ENCODE results near the gene THAP10. TPM values are rescaled to one million over a fixed set of nuclear protein-coding genes. Genes with fewer than 3 reads are reported as not detected.
"Not testable (repeated sequence)": the region's sequence is repeated elsewhere in the genome, so short reads cannot be mapped to it uniquely, and the experiment has no call there.

Gene THAP10
- total RNA-seq, 4 donors from 2014 or later = 1.5 to 4.6 (median 2.7) TPM

DNA sequence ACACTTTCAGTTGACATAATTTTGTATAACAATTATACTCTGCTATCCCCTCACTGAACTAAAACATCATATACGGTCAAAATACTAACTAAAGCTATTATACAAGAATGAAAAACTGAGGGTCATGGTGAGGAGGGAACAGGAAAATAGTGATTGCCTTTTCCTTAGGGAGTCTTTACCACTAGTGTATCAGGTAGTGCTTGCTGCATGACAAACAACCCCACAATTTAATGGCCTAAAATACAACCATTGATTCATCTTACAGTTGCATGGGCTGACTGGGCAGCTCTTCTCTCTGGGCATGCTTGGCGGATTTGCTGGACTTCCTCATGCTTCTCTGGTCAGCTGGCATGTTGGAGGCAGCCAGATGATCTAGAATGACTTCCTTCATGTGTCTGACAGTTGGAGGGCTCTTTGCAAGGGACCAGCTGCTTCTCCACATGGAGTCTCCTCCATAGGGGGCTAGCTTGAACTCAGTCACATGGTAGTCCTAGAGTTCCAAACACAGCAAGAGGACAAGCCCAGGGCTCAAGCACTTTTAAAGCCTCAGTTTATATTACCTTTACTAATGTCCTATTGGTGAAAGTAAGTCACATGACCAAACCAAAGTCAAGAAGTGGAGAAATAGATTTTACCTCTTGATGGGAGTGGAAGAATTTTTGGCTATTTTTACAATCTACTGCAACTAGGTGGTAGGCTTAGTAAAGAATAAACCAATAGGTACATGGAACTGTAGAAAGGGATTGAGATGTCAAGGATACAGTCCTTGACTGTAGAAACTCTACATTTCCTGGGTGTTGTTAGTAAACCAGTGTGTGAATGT, 18.8 kb downstream of the THAP10 start:
- Histone ChIP-seq H3K36me3 (no peaks in the 10 kb centered on the region), H3K9me3 (no peaks in the 10 kb centered on the region), H3K4me3 (no peak overlapping the region), H3K27ac (no peak overlapping the region), H3K4me1 (peaks cover 0 to 21% (median 9%) of the 10 kb centered on the region in 3 donors), H3K27me3 (no peaks in the 10 kb centered on the region)
- TF ChIP-seq POLR2AphosphoS5 (IDR thresholded peaks at IDR 0.05) (no peak), EP300 (IDR thresholded peaks at IDR 0.05) (no peak)
- 84 to 92% methylated on average over 1 to 2 of the region's 2 CpGs for WGBS, 2 donors (ENCODE audit: low coverage in 1 of 2)
- ATAC-seq = no peak

DNA sequence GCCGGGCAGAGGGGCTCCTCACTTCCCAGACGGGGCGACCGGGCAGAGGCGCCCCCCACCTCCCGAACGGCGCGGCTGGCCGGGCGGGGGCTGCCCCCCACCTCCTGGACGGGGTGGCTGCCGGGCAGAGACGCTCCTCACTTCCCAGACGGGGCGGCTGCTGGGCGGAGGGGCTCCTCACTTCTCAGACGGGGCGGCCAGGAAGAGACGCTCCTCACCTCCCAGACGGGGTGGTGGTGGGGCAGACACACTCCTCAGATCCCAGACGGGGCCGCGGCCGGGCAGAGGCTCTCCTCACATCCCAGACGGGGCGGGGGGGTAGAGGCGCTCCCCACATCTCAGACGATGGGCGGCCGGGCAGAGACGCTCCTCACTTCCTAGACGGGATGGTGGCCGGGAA, 20.7 kb downstream of the THAP10 start:
- not testable (repeated sequence) for H3K9me3 ChIP-seq, ATAC-seq, H3K27me3 ChIP-seq, H3K36me3 ChIP-seq, H3K4me3 ChIP-seq, H3K27ac ChIP-seq
- H3K4me1 ChIP-seq = peaks cover 0 to 36% (median 18%) of the 10 kb centered on the region in 3 donors
- no CpG with 5 or more reads among the region's 34 CpGs for WGBS, 2 donors (ENCODE audit: low coverage in 1 of 2)

DNA sequence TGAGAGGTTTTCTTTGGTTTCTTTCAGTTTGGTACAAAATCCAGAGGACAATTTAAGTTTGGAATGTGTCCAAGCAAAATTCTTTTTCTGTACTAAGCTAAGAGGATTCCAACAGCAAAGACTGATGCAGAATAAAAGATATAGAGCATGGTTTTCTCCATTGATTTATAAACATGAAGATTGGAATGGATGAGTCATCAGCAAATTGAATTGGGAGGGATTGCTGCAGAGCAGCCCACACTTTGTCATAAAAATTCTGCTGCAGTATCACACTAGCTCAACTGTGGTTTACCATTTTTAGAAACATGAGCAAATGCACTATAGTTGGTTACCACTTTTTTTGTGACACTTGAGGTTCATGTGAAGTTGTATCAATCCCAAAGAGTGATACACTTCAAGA, 22.2 kb downstream of the THAP10 start:
- no peaks in the 10 kb centered on the region for H3K27me3 ChIP-seq
- H3K9me3 ChIP-seq = no peaks in the 10 kb centered on the region
- H3K36me3 ChIP-seq = no peaks in the 10 kb centered on the region
- ATAC-seq = no peak
- TF ChIP-seq, protein P1, sequence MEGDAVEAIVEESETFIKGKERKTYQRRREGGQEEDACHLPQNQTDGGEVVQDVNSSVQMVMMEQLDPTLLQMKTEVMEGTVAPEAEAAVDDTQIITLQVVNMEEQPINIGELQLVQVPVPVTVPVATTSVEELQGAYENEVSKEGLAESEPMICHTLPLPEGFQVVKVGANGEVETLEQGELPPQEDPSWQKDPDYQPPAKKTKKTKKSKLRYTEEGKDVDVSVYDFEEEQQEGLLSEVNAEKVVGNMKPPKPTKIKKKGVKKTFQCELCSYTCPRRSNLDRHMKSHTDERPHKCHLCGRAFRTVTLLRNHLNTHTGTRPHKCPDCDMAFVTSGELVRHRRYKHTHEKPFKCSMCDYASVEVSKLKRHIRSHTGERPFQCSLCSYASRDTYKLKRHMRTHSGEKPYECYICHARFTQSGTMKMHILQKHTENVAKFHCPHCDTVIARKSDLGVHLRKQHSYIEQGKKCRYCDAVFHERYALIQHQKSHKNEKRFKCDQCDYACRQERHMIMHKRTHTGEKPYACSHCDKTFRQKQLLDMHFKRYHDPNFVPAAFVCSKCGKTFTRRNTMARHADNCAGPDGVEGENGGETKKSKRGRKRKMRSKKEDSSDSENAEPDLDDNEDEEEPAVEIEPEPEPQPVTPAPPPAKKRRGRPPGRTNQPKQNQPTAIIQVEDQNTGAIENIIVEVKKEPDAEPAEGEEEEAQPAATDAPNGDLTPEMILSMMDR (IDR thresholded peaks at IDR 0.05) = no peak
- no peak for TF ChIP-seq POLR2AphosphoS5 (IDR thresholded peaks at IDR 0.05)
- no peak for TF ChIP-seq POLR2A (IDR thresholded peaks at IDR 0.05)
- no peak for TF ChIP-seq EP300 (IDR thresholded peaks at IDR 0.05)
- H3K4me1 ChIP-seq = peaks cover 0 to 36% (median 18%) of the 10 kb centered on the region in 3 donors
- H3K4me3 ChIP-seq = no peak overlapping the region
- peak overlapping the region in 2 of 4 donors; percentile 54 to 66 for H3K27ac ChIP-seq

- H3K36me3 ChIP-seq = no peaks in the 10 kb centered on the region
- TF ChIP-seq, protein P1 (IDR thresholded peaks at IDR 0.05) = no peak
- TF ChIP-seq POLR2A (IDR thresholded peaks at IDR 0.05) (no peak), EP300 (IDR thresholded peaks at IDR 0.05) (no peak), POLR2AphosphoS5 (IDR thresholded peaks at IDR 0.05) (no peak)
- no peak overlapping the region for H3K4me3 ChIP-seq
- H3K9me3 ChIP-seq = no peaks in the 10 kb centered on the region
- no peaks in the 10 kb centered on the region for H3K27me3 ChIP-seq
- 40 to 62% methylated on average over 3 of the region's 3 CpGs for WGBS, 2 donors (ENCODE audit: low coverage in 1 of 2)
- H3K27ac ChIP-seq = peak overlapping the region in 2 of 4 donors; percentile 54 to 66
- peaks cover 0 to 36% (median 18%) of the 10 kb centered on the region in 3 donors for H3K4me1 ChIP-seq
- no peak for ATAC-seq
Observed at GRCh38 chr15:70869346-70869745, 22.9 kb downstream of the THAP10 start.

GRCh38 chr15:70867911-70868467, 24.2 kb downstream of the THAP10 start:
- ATAC-seq = peak; percentile 77
- no peaks in the 10 kb centered on the region for H3K9me3 ChIP-seq
- peaks cover 0 to 36% (median 18%) of the 10 kb centered on the region in 3 donors for H3K4me1 ChIP-seq
- whole genome bisulfite sequencing, 2 donors (ENCODE audit: low coverage in 1 of 2) = 15 to 18% methylated on average over 4 to 6 of the region's 6 CpGs
- TF ChIP-seq POLR2A (IDR thresholded peaks at IDR 0.05) = no peak
- TF ChIP-seq POLR2AphosphoS5 (IDR thresholded peaks at IDR 0.05) = peak; percentile 71
- no peaks in the 10 kb centered on the region for H3K27me3 ChIP-seq
- peak overlapping the region; percentile 6 to 66 (median 54) for H3K27ac ChIP-seq
- no peaks in the 10 kb centered on the region for H3K36me3 ChIP-seq
- H3K4me3 ChIP-seq = no peak overlapping the region

DNA sequence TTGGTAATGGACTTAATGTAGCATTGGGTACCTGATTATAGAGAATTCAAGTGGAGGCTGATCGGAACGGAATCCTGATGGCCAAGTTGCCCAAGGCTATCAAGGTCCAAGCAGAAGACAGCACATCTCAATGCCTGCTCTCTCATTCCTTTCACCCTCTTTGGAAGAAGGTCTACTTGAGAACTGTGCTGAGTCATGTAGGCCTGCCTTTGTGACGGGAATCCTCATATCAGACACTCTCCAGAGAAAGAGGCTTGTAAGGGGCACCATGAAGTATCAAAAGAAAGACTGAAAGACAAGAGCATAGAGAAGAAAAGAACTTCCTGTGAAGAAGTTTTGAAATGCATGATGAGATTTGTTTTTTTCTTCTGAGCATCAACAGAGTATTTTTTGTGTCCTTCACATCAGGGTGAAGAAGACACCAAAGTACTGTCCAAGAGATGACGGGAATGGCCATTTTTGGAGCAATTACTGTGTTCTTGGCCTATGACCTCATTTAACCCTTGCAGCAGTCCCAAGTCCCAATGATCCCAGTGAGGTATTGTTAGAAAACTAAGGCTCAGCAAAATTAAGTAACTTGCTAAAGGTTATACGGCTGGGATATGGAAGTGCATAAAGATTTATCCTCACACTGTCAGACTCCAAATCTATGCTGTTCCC, 25.1 kb downstream of the THAP10 start:
- no peak overlapping the region for H3K4me3 ChIP-seq
- ATAC-seq = peak; percentile 26

More for the DNA sequence above, 25.1 kb downstream of the THAP10 start:
- Histone ChIP-seq H3K36me3 (no peaks in the 10 kb centered on the region), H3K4me1 (peaks cover 0 to 36% (median 18%) of the 10 kb centered on the region in 3 donors), H3K27me3 (no peaks in the 10 kb centered on the region), H3K27ac (peak overlapping the region in 3 of 4 donors; percentile 54 to 66 (median 55)), H3K9me3 (no peaks in the 10 kb centered on the region)
- TF ChIP-seq POLR2A (IDR thresholded peaks at IDR 0.05) (no peak), EP300 (IDR thresholded peaks at IDR 0.05) (no peak), POLR2AphosphoS5 (IDR thresholded peaks at IDR 0.05) (no peak)
- TF ChIP-seq, protein P1 (IDR thresholded peaks at IDR 0.05) = no peak
- 82 to 83% methylated on average over 2 to 5 of the region's 5 CpGs for WGBS, 2 donors (ENCODE audit: low coverage in 1 of 2)
